ENCODE data around the gene FECH.

FECH gene

DNA sequence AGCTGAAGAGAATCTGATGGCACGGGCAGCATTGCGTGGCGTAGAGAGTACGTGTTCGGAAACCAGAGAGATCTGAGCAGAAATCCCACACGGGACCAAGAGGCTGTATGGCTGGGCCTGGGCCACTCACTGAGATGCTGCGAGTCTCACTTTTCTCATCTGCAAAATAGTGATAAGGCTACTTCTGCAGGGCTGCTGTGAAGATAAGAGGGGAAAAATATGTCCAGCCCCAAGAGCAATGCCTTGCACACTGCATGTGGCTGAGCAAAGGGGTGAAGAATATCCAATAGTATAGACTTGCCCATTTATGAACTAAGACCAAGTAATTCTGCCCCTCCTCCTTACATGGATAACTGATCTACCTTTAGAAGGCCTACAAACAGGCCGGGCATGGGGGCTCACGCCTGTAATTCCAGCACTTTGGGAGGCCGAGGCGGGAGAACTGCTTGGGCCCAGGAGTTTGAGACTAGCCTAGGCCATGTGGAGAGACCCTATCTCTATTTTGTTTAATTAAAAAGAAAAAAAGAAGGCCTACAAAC lies 3.1 kb downstream of the FECH start:
- no peak for DNase-seq (ENCODE audit: low read depth in 1 of 2, low spot score in 1 of 2)

- DNase-seq (ENCODE audit: low read depth in 1 of 2, low spot score in 1 of 2) = no peak
Observed at GRCh38 chr18:57581301-57581934, 5.1 kb downstream of the FECH start.

DNA sequence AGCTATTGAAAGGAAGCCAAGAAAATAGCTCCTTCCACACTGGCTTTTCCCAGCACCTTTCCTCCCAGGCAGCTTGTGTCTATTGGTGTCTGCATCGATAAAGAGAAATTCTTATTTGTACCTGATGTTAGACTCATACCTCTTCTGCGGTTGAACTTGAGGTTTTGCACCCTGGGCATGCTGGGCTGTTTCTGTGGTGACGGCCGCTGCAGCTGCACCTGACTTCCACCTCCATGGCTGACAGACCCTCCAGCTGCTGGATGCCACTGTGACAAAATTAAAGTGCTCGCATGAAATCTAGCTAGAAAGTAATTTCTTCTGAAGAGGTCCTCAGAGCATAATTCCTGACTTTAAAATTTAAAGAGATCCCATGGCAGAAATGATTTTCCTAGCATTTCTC lies 6.6 kb downstream of the FECH start:
- no peak for DNase-seq (ENCODE audit: low read depth in 1 of 2, low spot score in 1 of 2)

- no peak for DNase-seq (ENCODE audit: low read depth in 1 of 2, low spot score in 1 of 2)
Observed at GRCh38 chr18:57576316-57576715, 10.2 kb downstream of the FECH start.

DNA sequence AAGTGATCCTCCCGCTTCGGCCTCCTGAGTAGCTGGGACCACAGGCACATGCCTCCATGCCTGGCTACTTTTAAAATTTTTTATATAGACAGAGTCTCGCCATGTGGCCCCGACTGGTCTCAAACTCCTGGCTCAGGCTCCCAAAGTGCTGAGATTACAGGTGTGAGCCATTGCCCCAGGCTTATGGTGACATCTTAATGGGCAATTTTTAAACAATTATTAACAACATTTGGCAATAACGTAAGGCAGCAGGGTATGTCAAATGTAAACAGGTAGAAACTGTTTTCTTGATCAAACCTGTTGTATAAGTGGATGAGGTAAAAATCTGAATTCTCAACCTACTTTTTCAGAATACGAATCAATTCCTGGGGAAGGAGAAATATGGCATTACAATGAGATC lies 11.0 kb downstream of the FECH start:
- no peak for DNase-seq (ENCODE audit: low read depth in 1 of 2, low spot score in 1 of 2)

GRCh38 chr18:57574866-57575265 lies 11.6 kb downstream of the FECH start:
- DNase-seq (ENCODE audit: low read depth in 1 of 2, low spot score in 1 of 2) = no peak

- no peak for DNase-seq (ENCODE audit: low read depth in 1 of 2, low spot score in 1 of 2)
Observed at GRCh38 chr18:57570162-57570561, 16.3 kb downstream of the FECH start.

- DNase-seq (ENCODE audit: low read depth in 1 of 2, low spot score in 1 of 2) = no peak
Observed at GRCh38 chr18:57569133-57569532, 17.4 kb downstream of the FECH start.

GRCh38 chr18:57561728-57562423 lies 24.6 kb downstream of the FECH start:
- DNase-seq (ENCODE audit: low read depth in 1 of 2, low spot score in 1 of 2) = peak in 1 of 2 donors; percentile 18

DNA sequence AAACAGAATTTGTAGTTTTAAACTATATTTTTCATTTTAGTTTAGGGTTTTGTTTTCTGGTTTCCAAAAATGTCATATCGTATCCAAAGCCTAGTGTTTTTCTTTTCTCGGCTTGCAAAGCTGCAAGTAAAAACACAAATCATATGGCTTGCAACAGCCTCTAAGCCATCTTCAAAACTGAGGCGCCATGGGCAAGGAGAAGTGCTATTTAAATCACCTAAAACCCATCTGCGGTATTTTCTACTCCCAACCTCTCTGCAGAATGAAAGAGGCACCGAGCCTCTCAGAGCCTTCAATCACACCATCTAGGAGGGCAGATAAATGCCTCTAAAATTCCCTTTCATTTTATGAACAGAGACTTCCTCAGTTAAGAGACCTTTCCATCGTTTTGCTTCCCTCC lies 25.2 kb downstream of the FECH start:
- DNase-seq (ENCODE audit: low read depth in 1 of 2, low spot score in 1 of 2) = no peak

DNA sequence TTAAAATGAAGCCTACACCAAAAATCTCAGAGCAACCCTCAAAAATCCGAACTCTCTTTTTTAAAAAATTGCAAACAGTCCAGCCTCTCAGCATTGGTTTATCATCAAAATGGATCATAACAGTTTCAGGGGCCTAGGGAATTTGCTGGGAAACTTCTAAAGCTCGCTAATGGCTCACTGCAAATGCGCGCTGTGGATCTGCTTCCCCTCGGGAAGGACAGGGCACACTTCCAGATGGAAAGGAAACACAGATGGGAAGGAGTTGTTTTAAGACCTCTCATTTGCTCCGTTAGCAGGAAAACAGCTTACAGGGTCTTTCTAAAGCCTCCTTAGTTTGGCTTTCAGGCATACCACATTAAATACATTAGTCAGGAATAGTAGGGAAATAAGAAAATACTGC lies 27.2 kb downstream of the FECH start:
- DNase-seq (ENCODE audit: low read depth in 1 of 2, low spot score in 1 of 2) = no peak

DNA sequence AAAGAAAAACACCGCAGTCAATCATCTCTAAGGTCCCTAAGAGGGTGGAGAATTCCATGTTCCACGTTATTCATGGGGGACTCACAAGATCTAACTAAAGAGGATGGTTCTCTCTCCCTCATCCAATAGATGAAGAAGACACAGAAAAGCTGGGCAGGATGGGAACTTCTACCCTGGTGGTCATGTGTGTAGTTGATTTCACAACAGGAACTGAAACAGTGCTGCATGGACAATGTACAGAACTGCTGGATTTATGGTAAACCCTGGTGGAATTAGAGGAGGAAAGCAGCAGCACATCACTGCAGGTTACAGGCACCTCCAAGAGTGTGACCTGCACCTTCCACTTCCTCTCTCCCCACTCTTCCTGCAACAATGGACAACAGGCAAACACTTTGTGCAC lies 31.4 kb downstream of the FECH start:
- DNase-seq (ENCODE audit: low read depth in 1 of 2, low spot score in 1 of 2) = no peak

- DNase-seq (ENCODE audit: low read depth in 1 of 2, low spot score in 1 of 2) = no peak
Observed at GRCh38 chr18:57550510-57550909, 36.0 kb downstream of the FECH start.

DNA sequence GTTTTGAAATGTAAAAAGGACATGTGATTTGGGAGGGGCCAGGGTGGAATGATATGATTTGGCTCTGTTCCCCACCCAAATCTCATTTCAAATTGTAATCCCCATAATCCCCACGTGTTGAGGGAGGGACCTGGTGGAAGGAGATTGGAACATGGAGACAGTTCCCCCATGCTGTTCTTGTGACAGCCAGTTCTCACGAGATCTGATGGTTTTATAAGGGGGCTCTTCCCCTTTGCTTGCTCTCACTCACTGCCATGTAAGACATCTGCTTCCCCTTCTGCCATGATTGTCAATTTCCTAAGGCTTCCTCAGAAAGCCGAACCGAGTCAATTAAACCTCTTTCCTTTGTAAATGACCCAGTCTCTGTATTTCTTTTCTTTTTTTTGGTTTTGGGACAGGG lies 39.2 kb downstream of the FECH start:
- no peak for DNase-seq (ENCODE audit: low read depth in 1 of 2, low spot score in 1 of 2)

- DNase-seq (ENCODE audit: low read depth in 1 of 2, low spot score in 1 of 2) = no peak
Observed at GRCh38 chr18:57544936-57545660, 41.4 kb downstream of the FECH start.

DNA sequence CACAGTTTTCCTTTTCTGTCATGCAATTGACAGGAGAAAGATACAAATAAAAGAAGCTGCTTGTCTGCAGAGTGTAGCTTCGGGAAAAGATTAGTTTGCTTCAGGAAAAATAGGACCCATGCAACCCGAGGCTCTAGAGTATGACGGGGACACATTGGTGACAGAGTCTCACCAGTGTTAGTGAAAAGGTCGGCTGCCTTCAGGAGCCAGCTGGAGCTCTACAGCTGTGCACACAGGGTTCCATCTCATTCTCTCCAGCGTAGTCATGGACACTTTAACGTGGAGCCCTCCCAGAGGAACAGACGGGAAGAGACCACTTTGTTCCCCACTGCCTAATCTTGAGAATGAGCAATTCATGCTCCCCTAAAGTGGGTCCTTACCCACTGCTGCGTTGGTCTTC lies 42.9 kb downstream of the FECH start:
- DNase-seq (ENCODE audit: low read depth in 1 of 2, low spot score in 1 of 2) = no peak

DNA sequence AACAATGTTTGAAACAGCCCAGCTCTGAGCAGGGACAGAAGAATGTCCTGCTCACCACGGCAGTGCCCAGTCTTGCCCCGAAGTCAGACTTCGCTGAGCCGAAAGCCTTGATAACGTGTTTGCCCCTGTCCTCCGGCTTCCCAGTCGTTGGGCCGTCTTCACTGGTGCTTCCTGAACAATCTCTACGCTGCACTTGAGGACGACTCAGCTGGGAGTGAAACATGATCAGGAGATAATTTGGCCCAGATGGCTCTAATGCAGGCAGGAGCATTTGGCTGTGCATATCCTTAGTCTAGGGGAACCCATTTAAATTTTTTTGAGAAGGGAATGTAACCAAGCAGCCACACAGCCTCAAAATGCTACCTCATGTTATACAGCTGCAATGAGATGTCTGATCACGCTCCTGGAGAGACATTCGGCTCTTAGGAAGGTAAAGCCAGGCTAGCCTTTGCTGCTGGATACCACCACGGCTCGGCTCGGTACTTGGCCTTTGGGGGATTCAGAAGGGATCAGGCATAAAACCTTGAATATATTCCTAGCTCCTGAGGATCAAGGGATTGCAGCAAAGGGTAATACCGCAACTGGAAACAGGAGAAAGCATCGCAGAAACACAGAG lies 43.6 kb downstream of the FECH start:
- no peak for DNase-seq (ENCODE audit: low read depth in 1 of 2, low spot score in 1 of 2)

- DNase-seq (ENCODE audit: low read depth in 1 of 2, low spot score in 1 of 2) = no peak
Observed at GRCh38 chr18:57542126-57542525, 44.4 kb downstream of the FECH start.

DNA sequence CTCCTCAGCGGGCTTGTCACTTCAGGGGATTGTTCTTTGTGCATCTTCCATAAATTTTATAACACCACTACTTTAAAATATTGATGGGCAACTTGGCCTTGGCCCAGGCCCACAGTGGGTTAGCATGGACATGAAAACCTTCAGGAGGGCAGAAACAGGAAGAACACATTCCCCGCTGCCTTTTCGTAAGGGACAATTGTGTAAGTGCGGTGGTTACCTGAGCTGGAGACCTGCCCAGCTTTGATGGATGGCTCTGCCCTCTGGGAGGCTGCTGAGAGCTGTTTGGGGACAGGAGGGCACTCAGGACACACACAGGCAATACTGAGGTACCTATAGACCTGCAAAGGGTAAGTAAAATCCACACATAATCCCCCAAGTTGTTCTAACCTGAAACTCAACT lies 46.8 kb downstream of the FECH start:
- no peak for DNase-seq (ENCODE audit: low read depth in 1 of 2, low spot score in 1 of 2)

DNA sequence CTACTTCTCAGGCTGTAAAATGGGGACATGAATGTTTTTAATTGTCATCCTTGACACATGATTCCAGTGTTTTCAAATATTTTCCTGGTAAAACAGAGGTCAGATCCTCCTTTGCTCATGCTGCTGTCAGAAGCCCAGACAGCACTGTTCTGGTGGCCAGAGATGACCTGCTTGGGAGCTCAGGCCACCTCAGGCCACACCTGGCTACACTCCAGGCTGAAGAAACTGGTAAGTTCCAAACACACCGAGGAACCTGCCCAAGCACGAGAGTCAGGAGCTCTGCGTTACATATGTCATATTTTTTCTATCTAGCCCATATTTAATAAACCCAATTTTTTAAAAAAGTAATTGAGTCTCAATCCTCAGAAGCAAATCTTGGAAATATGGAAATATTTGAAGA lies 47.9 kb downstream of the FECH start:
- DNase-seq (ENCODE audit: low read depth in 1 of 2, low spot score in 1 of 2) = no peak

DNA sequence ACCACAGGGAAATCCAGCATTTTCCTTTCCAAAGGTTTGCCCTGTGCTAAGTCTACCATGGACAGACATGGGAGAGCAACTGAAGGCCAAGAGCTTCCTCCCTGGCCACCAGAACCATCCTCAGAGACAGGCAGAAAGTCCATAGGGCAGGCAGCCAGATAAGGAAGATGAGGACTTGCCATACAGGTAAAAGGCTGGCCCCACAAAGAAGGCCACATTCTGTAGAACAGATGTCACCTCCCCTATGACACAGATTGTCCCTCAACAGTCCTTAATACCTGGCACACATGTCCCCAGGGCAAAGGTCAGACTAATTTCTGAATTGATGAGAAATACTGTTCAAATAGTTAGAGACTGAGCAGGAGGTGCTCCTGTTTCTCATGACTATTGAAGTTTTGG lies 52.0 kb downstream of the FECH start:
- no peak for DNase-seq (ENCODE audit: low read depth in 1 of 2, low spot score in 1 of 2)

Data from activated CD4-positive, alpha-beta T cell treated with anti-CD3 and anti-CD28 coated beads, Interleukin-2, amount 50 U/mL, for 24 hours (primary cell).